HepG2 (cell line): ENCODE results near the gene COX6A2.

Source experiments
- BHLHE40 ChIP-seq: IDR thresholded peaks from 2 replicates; pipeline ENCODE4 v1.6.1; 2011; ENCODE audit warnings: low read length, improper control_type of control experiment
- EP300 ChIP-seq, 3 experiments: sonication (generic) in 1 of 3; formaldehyde crosslinking in 1 of 3; IDR thresholded peaks; 2 replicates each; pipeline versions ENCODE4 v1.5.1 to v1.6.1; 2011 to 2020; ENCODE audit warnings: low read depth in 2 of 3, low read length in 2 of 3, borderline replicate concordance in 1 of 3, improper control_type of control experiment in 1 of 3, mild to moderate bottlenecking in 1 of 3, missing genetic modification reagents in 1 of 3, moderate library complexity in 1 of 3
- HDAC1 ChIP-seq: sonication (generic); formaldehyde crosslinking; IDR thresholded peaks from 2 replicates; pipeline ENCODE4 v1.5.1; 2020; ENCODE audit warnings: mild to moderate bottlenecking, missing genetic modification reagents
- JUND ChIP-seq: sonication (generic); formaldehyde crosslinking; IDR thresholded peaks from 2 replicates; pipeline ENCODE4 v1.8.0; 2022; ENCODE audit warnings: mild to moderate bottlenecking, missing genetic modification reagents
- MXI1 ChIP-seq: IDR thresholded peaks from 3 replicates; pipeline ENCODE4 v1.6.1; 2012; ENCODE audit warnings: low read depth, low read length, inconsistent platforms, borderline replicate concordance
- SKI ChIP-seq: fragments of 450-650 bp; IDR thresholded peaks from one replicate; pipeline ENCODE4 v1.6.1; 2018; ENCODE audit warnings: mild to moderate bottlenecking; ENCODE audit not compliant: partially characterized antibody
- SYNCRIP ChIP-seq: fragments of 200-400 bp; formaldehyde crosslinking; IDR thresholded peaks from 2 replicates; pipeline ENCODE4 v1.6.1; 2018; ENCODE audit warnings: mild to moderate bottlenecking, low read depth, low read length; ENCODE audit not compliant: insufficient read depth
- TEAD2 ChIP-seq: sonication (generic); formaldehyde crosslinking; IDR thresholded peaks from 2 replicates; pipeline ENCODE4 v1.9.0; 2021; ENCODE audit warnings: missing genetic modification reagents
- TFAP4 ChIP-seq: sonication (generic); IDR thresholded peaks from 2 replicates; pipeline ENCODE4 v1.6.1; 2016; ENCODE audit warnings: low read depth, borderline replicate concordance
- YY1 ChIP-seq: IDR thresholded peaks from 2 replicates; pipeline ENCODE4 v1.6.1; 2011; ENCODE audit warnings: low read length, low read depth, moderate library complexity, mild to moderate bottlenecking; ENCODE audit not compliant: insufficient read depth, insufficient replicate concordance
- ZNF629 ChIP-seq: sonication (generic); formaldehyde crosslinking; conservative IDR thresholded peaks from 2 replicates; pipeline ENCODE4 v1.5.0; 2020; ENCODE audit warnings: missing genetic modification reagents
- TF ChIP-seq, protein P1 (sequence below): sonication (generic); formaldehyde crosslinking; IDR thresholded peaks from 2 replicates; pipeline ENCODE4 v1.9.0; 2021; ENCODE audit warnings: missing genetic modification reagents, borderline replicate concordance

- no peak for TF ChIP-seq TFAP4
- no peak for TF ChIP-seq YY1
- no peak for TF ChIP-seq MXI1
- no peak for TF ChIP-seq TEAD2 (CRISPR knock-in tag)
- TF ChIP-seq BHLHE40 = no peak
- no peak for TF ChIP-seq EP300 (IDR thresholded peaks at IDR 0.05; ENCODE audit: low read depth in 2 of 2, low read length in 2 of 2)
- TF ChIP-seq EP300 (CRISPR knock-in tag; IDR thresholded peaks at IDR 0.05; ENCODE audit: borderline replicate concordance) = no peak
- TF ChIP-seq JUND (CRISPR knock-in tag) = no peak
- no peak for TF ChIP-seq ZNF629 (CRISPR knock-in tag)
- TF ChIP-seq SYNCRIP = no peak
- no peak for TF ChIP-seq HDAC1 (CRISPR knock-in tag)
- TF ChIP-seq, protein P1, sequence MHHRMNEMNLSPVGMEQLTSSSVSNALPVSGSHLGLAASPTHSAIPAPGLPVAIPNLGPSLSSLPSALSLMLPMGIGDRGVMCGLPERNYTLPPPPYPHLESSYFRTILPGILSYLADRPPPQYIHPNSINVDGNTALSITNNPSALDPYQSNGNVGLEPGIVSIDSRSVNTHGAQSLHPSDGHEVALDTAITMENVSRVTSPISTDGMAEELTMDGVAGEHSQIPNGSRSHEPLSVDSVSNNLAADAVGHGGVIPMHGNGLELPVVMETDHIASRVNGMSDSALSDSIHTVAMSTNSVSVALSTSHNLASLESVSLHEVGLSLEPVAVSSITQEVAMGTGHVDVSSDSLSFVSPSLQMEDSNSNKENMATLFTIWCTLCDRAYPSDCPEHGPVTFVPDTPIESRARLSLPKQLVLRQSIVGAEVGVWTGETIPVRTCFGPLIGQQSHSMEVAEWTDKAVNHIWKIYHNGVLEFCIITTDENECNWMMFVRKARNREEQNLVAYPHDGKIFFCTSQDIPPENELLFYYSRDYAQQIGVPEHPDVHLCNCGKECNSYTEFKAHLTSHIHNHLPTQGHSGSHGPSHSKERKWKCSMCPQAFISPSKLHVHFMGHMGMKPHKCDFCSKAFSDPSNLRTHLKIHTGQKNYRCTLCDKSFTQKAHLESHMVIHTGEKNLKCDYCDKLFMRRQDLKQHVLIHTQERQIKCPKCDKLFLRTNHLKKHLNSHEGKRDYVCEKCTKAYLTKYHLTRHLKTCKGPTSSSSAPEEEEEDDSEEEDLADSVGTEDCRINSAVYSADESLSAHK (CRISPR knock-in tag) = no peak
- TF ChIP-seq SKI = no peak
These were observed 47.8 kb upstream of the COX6A2 start for GRCh38 chr16:31475946-31476302.
